Spleen (tissue), 11 donors: ENCODE results near the gene NACC1. TPM values are rescaled to one million over a fixed set of nuclear protein-coding genes. Genes with fewer than 3 reads are reported as not detected.

Source experiments
- DNase-seq: peaks from one replicate; pipeline ENCODE4 v3.0.0-alpha.2; 2020
- H3K27ac ChIP-seq, 8 donors: fragments of 200-600 bp; sonication (generic) in 7 of 8; 1 replicate in 4 of 8; 2 replicates in 4 of 8; pipeline versions ENCODE4 v1.5.0 to v1.8.0; 2016 to 2021; ENCODE audit warnings: inconsistent platforms in 4 of 8, mild to moderate bottlenecking in 4 of 8, moderate library complexity in 1 of 8
- H3K27me3 ChIP-seq, 7 donors: fragments of 200-600 bp; sonication (generic) in 6 of 7; replicated peaks in 1 of 7; 1 replicate in 4 of 7; 2 replicates in 3 of 7; pipeline versions ENCODE4 v1.5.0 to v1.8.0; 2016 to 2021; ENCODE audit warnings: inconsistent platforms in 3 of 7, mild to moderate bottlenecking in 1 of 7
- H3K36me3 ChIP-seq, 6 donors: fragments of 200-600 bp; sonication (generic) in 5 of 6; 1 replicate in 4 of 6; 2 replicates in 2 of 6; pipeline versions ENCODE4 v1.5.0 to v1.8.0; 2016 to 2021; ENCODE audit warnings: inconsistent platforms in 2 of 6
- H3K4me1 ChIP-seq, 6 donors: fragments of 200-600 bp; sonication (generic) in 5 of 6; 1 replicate in 3 of 6; 2 replicates in 3 of 6; pipeline versions ENCODE4 v1.5.0 to v1.8.0; 2016 to 2021; ENCODE audit warnings: inconsistent platforms in 3 of 6
- H3K4me3 ChIP-seq, 8 donors: fragments of 200-600 bp; sonication (generic) in 7 of 8; 1 replicate in 4 of 8; 2 replicates in 4 of 8; pipeline versions ENCODE4 v1.5.0 to v1.8.0; 2016 to 2021; ENCODE audit warnings: inconsistent platforms in 4 of 8, mild to moderate bottlenecking in 4 of 8, moderate library complexity in 2 of 8
- H3K9me3 ChIP-seq, 8 donors: fragments of 200-600 bp; sonication (generic) in 7 of 8; 1 replicate in 4 of 8; 2 replicates in 4 of 8; pipeline versions ENCODE4 v1.5.0 to v1.8.0; 2016 to 2021; ENCODE audit warnings: inconsistent platforms in 4 of 8
- CTCF ChIP-seq, 11 experiments: fragments of 200-600 bp in 7 of 11; fragments of 450-650 bp in 4 of 11; sonication (generic) in 4 of 11; IDR thresholded peaks in 8 of 11; conservative IDR thresholded peaks in 3 of 11; 1 replicate in 7 of 11; 2 replicates in 4 of 11; pipeline versions ENCODE4 v1.4.0 to v1.8.0; 2016 to 2021; ENCODE audit warnings: antibody characterized with exemption in 11 of 11, inconsistent platforms in 4 of 11, mild to moderate bottlenecking in 1 of 11
- POLR2A ChIP-seq, 3 donors: fragments of 450-650 bp; IDR thresholded peaks; one replicate each; pipeline ENCODE4 v1.5.1; 2017; ENCODE audit warnings: antibody characterized with exemption in 3 of 3, mild to moderate bottlenecking in 1 of 3
- POLR2AphosphoS5 ChIP-seq, 3 donors: sonication (generic); formaldehyde crosslinking; IDR thresholded peaks; one replicate each; pipeline ENCODE4 v1.5.1; 2017; ENCODE audit warnings: antibody characterized with exemption in 3 of 3
- WGBS, 5 donors: extraction: QIAGEN DNeasy Blood & Tissue Kit in 3 of 5; methylation state at CpG; one replicate each; pipeline versions ENCODE4 v1.1.5 to v1.1.7; 2013 to 2018; 5-methylcytosine and 5-hydroxymethylcytosine counted together
- intact Hi-C: fragments of 100-400 bp; cut with DNase I; formaldehyde crosslinking; loops from one replicate; pipeline ENCODE4 v1.15.0; 2023; ENCODE audit warnings: low total_unique reads
- polyA plus RNA-seq, 3 donors: library from polyadenylated mRNA; stranded (reverse); fragments of 200-250 nt; gene quantifications; one replicate each; pipeline ENCODE4 v1.2.1, GENCODE V29; 2013
- total RNA-seq, 7 donors: library from RNA; depleted of rRNA in 3 of 7; stranded (reverse); fragments of >200 nt in 3 of 7; fragmentation: NEBNext Ultra II Directional in 4 of 7; extraction: Animal tissue kit (Norgen Biotek cat#: 25700) in 4 of 7; gene quantifications; one replicate each; pipeline versions ENCODE4 v1.1.0 to v1.2.1, GENCODE V29; 2016 to 2021
- donor health status: healthy with polysubstance abuse.
- donor health status: DM: no; HTN: no; CAD: no; lungs with moderate emphysema.
- donor health status: DM: no; HTN: no; CAD: no.
- donor health status: Bipolar disorder and iron deficiency.
- donor health status: healthy.
- donor health status: DM: no; HTN: no; CAD: no.
- donor health status: DM: yes; HTN: yes; CAD: no.

The NACC1 gene
- total and polyA plus RNA-seq, 10 donors, result 5.5 to 47.0 (median 34.3) TPM

GRCh38 chr19:13071444-13072187 lies 46.4 kb upstream of the NACC1 start:
- intact Hi-C loops, result no loop called here
- Histone ChIP-seq H3K27me3 (no peaks in the 10 kb centered on the region), H3K9me3 (no peaks in the 10 kb centered on the region), H3K36me3 (peaks cover 0 to 23% (median 0%) of the 10 kb centered on the region in 6 donors), H3K4me1 (peaks cover 0 to 6% (median 0%) of the 10 kb centered on the region in 6 donors), H3K4me3 (no peak overlapping the region), H3K27ac (no peak overlapping the region)
- TF ChIP-seq CTCF (IDR thresholded peaks at IDR 0.05 in 8 of 11, conservative IDR thresholded peaks at IDR 0.05 in 3 of 11), result no peak
- TF ChIP-seq POLR2A (IDR thresholded peaks at IDR 0.05), result no peak
- TF ChIP-seq POLR2AphosphoS5 (IDR thresholded peaks at IDR 0.05), result no peak
- no peak for DNase-seq
- 61 to 70% (median 64%) methylated on average over 8 to 9 of the region's 9 CpGs for whole genome bisulfite sequencing, 5 donors

- 84 to 88% (median 85%) methylated on average over 8 to 9 of the region's 9 CpGs for WGBS, 5 donors
- H3K27ac ChIP-seq, result no peak overlapping the region
- no peaks in the 10 kb centered on the region for H3K27me3 ChIP-seq
- no peaks in the 10 kb centered on the region for H3K9me3 ChIP-seq
- intact Hi-C loops, result no loop called here
- H3K4me3 ChIP-seq, result no peak overlapping the region
- DNase-seq, result no peak
- H3K4me1 ChIP-seq, result peaks cover 0 to 6% (median 0%) of the 10 kb centered on the region in 6 donors
- H3K36me3 ChIP-seq, result peaks cover 0 to 28% (median 0%) of the 10 kb centered on the region in 6 donors
- no peak for TF ChIP-seq POLR2A (IDR thresholded peaks at IDR 0.05)
- no peak for TF ChIP-seq POLR2AphosphoS5 (IDR thresholded peaks at IDR 0.05)
- TF ChIP-seq CTCF (IDR thresholded peaks at IDR 0.05 in 8 of 11, conservative IDR thresholded peaks at IDR 0.05 in 3 of 11), result no peak
Observed at GRCh38 chr19:13072188-13072908, 45.7 kb upstream of the NACC1 start.

- DNase-seq, result no peak
- H3K4me3 ChIP-seq, result no peak overlapping the region
- no peaks in the 10 kb centered on the region for H3K27me3 ChIP-seq
- TF ChIP-seq CTCF (IDR thresholded peaks at IDR 0.05 in 8 of 11, conservative IDR thresholded peaks at IDR 0.05 in 3 of 11) (no peak), POLR2AphosphoS5 (IDR thresholded peaks at IDR 0.05) (no peak), POLR2A (IDR thresholded peaks at IDR 0.05) (no peak)
- H3K27ac ChIP-seq, result no peak overlapping the region
- 83 to 90% (median 89%) methylated on average over 4 to 5 of the region's 5 CpGs for WGBS, 5 donors
- intact Hi-C loops, result no loop called here
- H3K9me3 ChIP-seq, result no peaks in the 10 kb centered on the region
- no peaks in the 10 kb centered on the region for H3K4me1 ChIP-seq
- peaks cover 0 to 37% (median 0%) of the 10 kb centered on the region in 6 donors for H3K36me3 ChIP-seq
Observed at GRCh38 chr19:13073263-13073662, 44.8 kb upstream of the NACC1 start.

- peaks cover 0 to 10% (median 2%) of the 10 kb centered on the region in 6 donors for H3K4me1 ChIP-seq
- H3K36me3 ChIP-seq, result peaks cover 0 to 46% (median 0%) of the 10 kb centered on the region in 6 donors
- WGBS, 5 donors, result 83 to 95% (median 91%) methylated on average over 4 of the region's 4 CpGs
- intact Hi-C loops, result no loop called here
- no peaks in the 10 kb centered on the region for H3K27me3 ChIP-seq
- no peak for TF ChIP-seq CTCF (IDR thresholded peaks at IDR 0.05 in 8 of 11, conservative IDR thresholded peaks at IDR 0.05 in 3 of 11)
- no peak for TF ChIP-seq POLR2AphosphoS5 (IDR thresholded peaks at IDR 0.05)
- TF ChIP-seq POLR2A (IDR thresholded peaks at IDR 0.05), result no peak
- no peak for DNase-seq
- H3K9me3 ChIP-seq, result no peaks in the 10 kb centered on the region
- H3K27ac ChIP-seq, result no peak overlapping the region
- H3K4me3 ChIP-seq, result no peak overlapping the region
Observed at GRCh38 chr19:13074378-13074777, 43.7 kb upstream of the NACC1 start.
